HEK293 (cell line): ENCODE results near the gene DTL.

Experiments used
- BCL11A ChIP-seq: fragments of 450-650 bp; formaldehyde crosslinking; IDR thresholded peaks from 2 replicates; pipeline ENCODE4 v1.5.1; 2016; ENCODE audit warnings: low read depth, missing biosample characterization, missing genetic modification characterization
- MYNN ChIP-seq: fragments of 450-650 bp; formaldehyde crosslinking; IDR thresholded peaks from 2 replicates; pipeline ENCODE4 v1.5.1; 2016; ENCODE audit warnings: missing biosample characterization, missing genetic modification characterization, borderline replicate concordance
- PRDM1 ChIP-seq: fragments of 450-650 bp; formaldehyde crosslinking; IDR thresholded peaks from 2 replicates; pipeline ENCODE4; 2016; ENCODE audit warnings: missing biosample characterization, missing genetic modification characterization
- REST ChIP-seq: fragments of 450-650 bp; formaldehyde crosslinking; IDR thresholded peaks from 2 replicates; pipeline ENCODE4 v1.5.1; 2016; ENCODE audit warnings: missing biosample characterization, missing genetic modification characterization
- SP2 ChIP-seq: fragments of 450-650 bp; formaldehyde crosslinking; IDR thresholded peaks from 2 replicates; pipeline ENCODE4 v1.5.1; 2016; ENCODE audit warnings: missing biosample characterization, missing genetic modification characterization
- ZBTB49 ChIP-seq: fragments of 450-650 bp; formaldehyde crosslinking; IDR thresholded peaks from 2 replicates; pipeline ENCODE4 v1.5.1; 2016; ENCODE audit warnings: missing biosample characterization, missing genetic modification characterization, low read depth
- ZNF121 ChIP-seq: fragments of 450-650 bp; formaldehyde crosslinking; IDR thresholded peaks from 2 replicates; pipeline ENCODE4 v1.5.1; 2016; ENCODE audit warnings: missing biosample characterization, missing genetic modification characterization
- ZNF138 ChIP-seq: fragments of 450-650 bp; formaldehyde crosslinking; IDR thresholded peaks from 2 replicates; pipeline ENCODE4 v1.5.1; 2016; ENCODE audit warnings: missing biosample characterization, missing genetic modification characterization, borderline replicate concordance
- ZNF354C ChIP-seq: fragments of 450-650 bp; formaldehyde crosslinking; IDR thresholded peaks from 2 replicates; pipeline ENCODE4 v1.5.1; 2016; ENCODE audit warnings: missing biosample characterization, missing genetic modification characterization, low read depth, borderline replicate concordance
- ZNF544 ChIP-seq: fragments of 450-650 bp; formaldehyde crosslinking; IDR thresholded peaks from 2 replicates; pipeline ENCODE4 v1.5.0; 2017; ENCODE audit warnings: missing biosample characterization, missing genetic modification characterization
- TF ChIP-seq, protein P1 (sequence below): fragments of 450-650 bp; formaldehyde crosslinking; IDR thresholded peaks from 2 replicates; pipeline ENCODE4 v1.5.1; 2016; ENCODE audit warnings: missing biosample characterization, missing genetic modification characterization
- TF ChIP-seq, protein P2 (sequence below): fragments of 450-650 bp; formaldehyde crosslinking; IDR thresholded peaks from 2 replicates; pipeline ENCODE4 v1.5.1; 2017; ENCODE audit warnings: missing biosample characterization, missing genetic modification characterization
- TF ChIP-seq, protein P3 (sequence below): fragments of 450-650 bp; formaldehyde crosslinking; IDR thresholded peaks from 2 replicates; pipeline ENCODE4 v1.5.1; 2016; ENCODE audit warnings: missing biosample characterization, missing genetic modification characterization

GRCh38 chr1:212077028-212077427 is 41.5 kb downstream of the DTL start:
- TF ChIP-seq, protein P1, sequence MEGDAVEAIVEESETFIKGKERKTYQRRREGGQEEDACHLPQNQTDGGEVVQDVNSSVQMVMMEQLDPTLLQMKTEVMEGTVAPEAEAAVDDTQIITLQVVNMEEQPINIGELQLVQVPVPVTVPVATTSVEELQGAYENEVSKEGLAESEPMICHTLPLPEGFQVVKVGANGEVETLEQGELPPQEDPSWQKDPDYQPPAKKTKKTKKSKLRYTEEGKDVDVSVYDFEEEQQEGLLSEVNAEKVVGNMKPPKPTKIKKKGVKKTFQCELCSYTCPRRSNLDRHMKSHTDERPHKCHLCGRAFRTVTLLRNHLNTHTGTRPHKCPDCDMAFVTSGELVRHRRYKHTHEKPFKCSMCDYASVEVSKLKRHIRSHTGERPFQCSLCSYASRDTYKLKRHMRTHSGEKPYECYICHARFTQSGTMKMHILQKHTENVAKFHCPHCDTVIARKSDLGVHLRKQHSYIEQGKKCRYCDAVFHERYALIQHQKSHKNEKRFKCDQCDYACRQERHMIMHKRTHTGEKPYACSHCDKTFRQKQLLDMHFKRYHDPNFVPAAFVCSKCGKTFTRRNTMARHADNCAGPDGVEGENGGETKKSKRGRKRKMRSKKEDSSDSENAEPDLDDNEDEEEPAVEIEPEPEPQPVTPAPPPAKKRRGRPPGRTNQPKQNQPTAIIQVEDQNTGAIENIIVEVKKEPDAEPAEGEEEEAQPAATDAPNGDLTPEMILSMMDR (tag by site-specific recombination), result no peak
- TF ChIP-seq PRDM1 (tag by site-specific recombination) (no peak), SP2 (tag by site-specific recombination) (no peak), ZNF138 (tag by site-specific recombination) (no peak), REST (no peak), MYNN (tag by site-specific recombination) (no peak), ZNF354C (tag by site-specific recombination) (no peak), ZNF544 (tag by site-specific recombination) (no peak), BCL11A (tag by site-specific recombination) (no peak), ZBTB49 (tag by site-specific recombination) (no peak), ZNF121 (tag by site-specific recombination) (no peak)
- TF ChIP-seq, protein P2, sequence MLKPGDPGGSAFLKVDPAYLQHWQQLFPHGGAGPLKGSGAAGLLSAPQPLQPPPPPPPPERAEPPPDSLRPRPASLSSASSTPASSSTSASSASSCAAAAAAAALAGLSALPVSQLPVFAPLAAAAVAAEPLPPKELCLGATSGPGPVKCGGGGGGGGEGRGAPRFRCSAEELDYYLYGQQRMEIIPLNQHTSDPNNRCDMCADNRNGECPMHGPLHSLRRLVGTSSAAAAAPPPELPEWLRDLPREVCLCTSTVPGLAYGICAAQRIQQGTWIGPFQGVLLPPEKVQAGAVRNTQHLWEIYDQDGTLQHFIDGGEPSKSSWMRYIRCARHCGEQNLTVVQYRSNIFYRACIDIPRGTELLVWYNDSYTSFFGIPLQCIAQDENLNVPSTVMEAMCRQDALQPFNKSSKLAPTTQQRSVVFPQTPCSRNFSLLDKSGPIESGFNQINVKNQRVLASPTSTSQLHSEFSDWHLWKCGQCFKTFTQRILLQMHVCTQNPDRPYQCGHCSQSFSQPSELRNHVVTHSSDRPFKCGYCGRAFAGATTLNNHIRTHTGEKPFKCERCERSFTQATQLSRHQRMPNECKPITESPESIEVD, result no peak
- TF ChIP-seq, protein P3, sequence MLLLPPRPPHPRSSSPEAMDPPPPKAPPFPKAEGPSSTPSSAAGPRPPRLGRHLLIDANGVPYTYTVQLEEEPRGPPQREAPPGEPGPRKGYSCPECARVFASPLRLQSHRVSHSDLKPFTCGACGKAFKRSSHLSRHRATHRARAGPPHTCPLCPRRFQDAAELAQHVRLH (tag by site-specific recombination), result no peak
